C4-2B (cell line): ENCODE measurements around the gene ZNF880.

Experiments used
- ZFX ChIP-seq: fragments of 450-650 bp; IDR thresholded peaks from 2 replicates; pipeline ENCODE4 v1.6.1; 2017
- TF ChIP-seq, protein P1 (sequence below): fragments of 450-650 bp; conservative IDR thresholded peaks from 2 replicates; pipeline ENCODE4 v1.5.1; 2017; ENCODE audit warnings: mild to moderate bottlenecking

DNA sequence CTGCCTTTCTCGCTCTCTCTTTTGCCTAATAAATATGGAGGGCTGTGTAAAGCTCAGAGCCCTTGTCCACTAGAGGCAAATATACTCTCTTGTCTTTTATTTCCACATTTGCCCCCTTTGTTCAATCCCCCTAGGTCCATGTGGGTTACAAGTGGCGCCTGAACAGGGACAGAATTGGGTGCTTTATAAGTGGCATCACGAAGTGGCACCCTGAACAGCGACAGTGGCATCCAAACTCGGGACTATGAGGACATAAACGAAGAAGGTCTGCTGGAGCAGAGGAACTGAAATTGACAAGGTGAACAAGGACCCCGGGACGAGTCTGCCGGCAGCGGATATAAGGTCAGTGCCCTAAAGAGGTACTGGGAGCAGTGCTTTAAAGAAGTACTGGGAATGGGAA, 38.0 kb upstream of the ZNF880 start:
- TF ChIP-seq, protein P1, sequence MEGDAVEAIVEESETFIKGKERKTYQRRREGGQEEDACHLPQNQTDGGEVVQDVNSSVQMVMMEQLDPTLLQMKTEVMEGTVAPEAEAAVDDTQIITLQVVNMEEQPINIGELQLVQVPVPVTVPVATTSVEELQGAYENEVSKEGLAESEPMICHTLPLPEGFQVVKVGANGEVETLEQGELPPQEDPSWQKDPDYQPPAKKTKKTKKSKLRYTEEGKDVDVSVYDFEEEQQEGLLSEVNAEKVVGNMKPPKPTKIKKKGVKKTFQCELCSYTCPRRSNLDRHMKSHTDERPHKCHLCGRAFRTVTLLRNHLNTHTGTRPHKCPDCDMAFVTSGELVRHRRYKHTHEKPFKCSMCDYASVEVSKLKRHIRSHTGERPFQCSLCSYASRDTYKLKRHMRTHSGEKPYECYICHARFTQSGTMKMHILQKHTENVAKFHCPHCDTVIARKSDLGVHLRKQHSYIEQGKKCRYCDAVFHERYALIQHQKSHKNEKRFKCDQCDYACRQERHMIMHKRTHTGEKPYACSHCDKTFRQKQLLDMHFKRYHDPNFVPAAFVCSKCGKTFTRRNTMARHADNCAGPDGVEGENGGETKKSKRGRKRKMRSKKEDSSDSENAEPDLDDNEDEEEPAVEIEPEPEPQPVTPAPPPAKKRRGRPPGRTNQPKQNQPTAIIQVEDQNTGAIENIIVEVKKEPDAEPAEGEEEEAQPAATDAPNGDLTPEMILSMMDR: no peak
- TF ChIP-seq ZFX: no peak
